Prostate gland (tissue), 2 donors: ENCODE data around the gene ACSM2A.

ENCODE experiments used
- CTCF ChIP-seq, 4 experiments: fragments of 200-600 bp in 2 of 4; fragments of 450-650 bp in 2 of 4; sonication (generic) in 2 of 4; IDR thresholded peaks; 1 replicate in 3 of 4; 2 replicates in 1 of 4; pipeline ENCODE4 v1.5.1; 2016 to 2019; ENCODE audit warnings: antibody characterized with exemption in 4 of 4, mild to moderate bottlenecking in 2 of 4, moderate library complexity in 2 of 4
- POLR2AphosphoS5 ChIP-seq: sonication (generic); formaldehyde crosslinking; IDR thresholded peaks from one replicate; pipeline ENCODE4 v1.6.1; 2017; ENCODE audit warnings: antibody characterized with exemption

GRCh38 chr16:20485408-20485807, 34.1 kb downstream of the ACSM2A start:
- TF ChIP-seq CTCF (IDR thresholded peaks at IDR 0.05) = no peak
- TF ChIP-seq POLR2AphosphoS5 = no peak
